Measurements from ENCODE around the gene MYO9A.
"Not testable (repeated sequence)": the region's sequence is repeated elsewhere in the genome, so short reads cannot be mapped to it uniquely, and the experiment has no call there.

The MYO9A gene

DNA sequence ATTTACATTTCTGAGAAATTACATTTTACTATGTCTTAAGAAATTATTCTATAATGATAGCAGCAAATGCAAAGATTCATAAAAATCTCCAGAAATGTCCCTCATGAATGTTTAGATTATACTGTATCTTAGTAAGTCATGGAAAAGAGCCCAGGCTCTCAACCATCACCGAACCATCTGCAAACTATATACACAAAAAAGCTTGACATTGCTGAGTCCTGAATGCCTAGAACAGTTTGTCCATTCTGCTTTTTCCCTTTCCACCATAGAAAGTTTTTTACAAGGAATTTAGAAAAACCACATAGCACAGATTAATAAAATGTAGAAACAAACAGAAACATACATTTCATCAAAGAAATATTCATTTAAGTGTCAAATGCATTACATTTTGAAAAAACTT is 83.6 kb downstream of the MYO9A start:
- DNase-seq, result no peak

- no peak for DNase-seq
These were observed 84.2 kb downstream of the MYO9A start for GRCh38 chr15:72033711-72034110.

- no peak for DNase-seq
These were observed 84.7 kb downstream of the MYO9A start for GRCh38 chr15:72033285-72033684.

DNA sequence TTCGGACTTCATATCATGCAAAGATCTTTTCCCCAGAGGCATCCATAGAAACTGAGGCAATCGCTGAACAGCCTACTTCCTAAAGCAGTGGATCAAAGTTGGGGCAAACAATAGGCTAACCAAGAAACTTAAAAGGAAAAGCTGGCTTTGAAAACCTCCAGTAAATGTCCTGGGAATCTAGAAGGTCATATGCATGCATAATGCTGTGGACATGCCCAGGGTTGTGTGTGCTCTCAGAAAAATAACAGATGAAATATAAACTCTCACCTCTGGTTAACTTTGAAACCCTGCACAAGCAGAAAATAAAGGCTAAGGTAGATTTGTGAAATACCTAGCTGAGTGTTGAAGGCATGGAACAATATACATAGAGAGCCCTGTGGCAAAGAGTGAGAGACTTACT is 96.3 kb downstream of the MYO9A start:
- DNase-seq, result no peak

DNA sequence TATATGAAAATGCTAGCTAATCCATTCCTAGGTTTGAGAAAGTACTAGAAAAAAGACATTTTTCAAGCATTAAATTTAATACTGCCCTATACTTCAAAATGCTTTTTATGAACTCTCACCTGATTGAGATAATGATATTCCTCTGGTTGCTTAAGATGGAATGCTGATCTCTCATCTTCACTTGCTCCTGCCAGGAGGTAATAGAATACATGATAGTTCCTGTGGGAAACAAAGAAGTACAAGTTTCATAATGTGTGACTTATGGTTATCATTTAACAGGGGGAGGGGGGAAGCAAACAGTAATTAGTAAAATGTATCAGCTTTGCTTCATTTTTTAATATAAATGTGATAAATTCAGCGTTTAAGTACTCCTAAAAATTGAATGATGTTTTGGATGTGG is 97.2 kb downstream of the MYO9A start:
- DNase-seq, result no peak

GRCh38 chr15:72014555-72014954 is 103.4 kb downstream of the MYO9A start:
- not testable (repeated sequence) for DNase-seq

GRCh38 chr15:72013703-72014102 is 104.2 kb downstream of the MYO9A start:
- DNase-seq, result no peak

DNA sequence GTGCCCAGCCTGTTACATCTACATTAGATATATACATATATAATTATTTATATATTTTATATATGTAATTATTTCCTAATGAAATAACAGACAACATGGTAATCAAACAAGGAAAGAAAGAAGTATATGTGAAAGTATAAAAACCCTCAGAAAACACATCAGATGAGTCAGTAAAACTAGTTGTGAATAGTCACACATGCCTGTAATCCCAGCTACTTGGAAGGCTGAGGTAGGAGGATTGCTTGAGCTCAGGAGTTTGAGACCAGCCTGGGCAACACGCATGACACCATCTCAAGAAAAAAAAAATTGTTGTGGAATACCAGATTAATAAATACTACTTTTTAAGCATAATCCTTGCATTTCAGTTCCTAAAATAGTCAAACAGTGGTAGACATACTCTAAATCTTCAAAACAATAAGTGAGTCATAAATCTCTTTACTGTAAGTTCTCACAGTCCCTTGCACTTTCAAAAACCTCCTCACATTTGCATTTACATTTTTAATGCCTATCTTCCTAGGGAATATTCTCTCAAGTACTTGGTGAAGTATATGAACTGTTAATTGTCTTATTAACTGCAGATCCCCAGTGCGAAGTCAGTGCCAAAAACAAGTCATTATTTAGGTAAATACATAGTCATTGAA is 106.5 kb downstream of the MYO9A start:
- no peak for DNase-seq

DNA sequence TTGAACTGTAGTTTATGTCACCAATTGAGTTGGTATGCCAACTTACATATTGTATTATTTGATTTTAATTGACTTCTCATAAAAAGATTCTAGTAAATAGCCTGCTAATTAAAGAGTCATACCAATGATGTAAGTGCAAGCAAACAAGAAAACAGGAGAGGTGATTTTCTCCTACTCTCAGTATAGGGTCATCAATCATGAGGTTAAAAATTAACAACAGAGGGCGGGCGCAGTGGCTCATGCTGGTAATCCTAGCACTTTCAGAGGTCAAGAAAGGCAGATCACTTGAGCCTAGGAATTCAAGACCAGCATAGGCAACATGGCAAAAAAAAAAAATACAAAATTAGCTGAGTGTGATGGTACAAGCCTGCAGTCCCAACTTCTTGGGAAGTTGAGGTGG is 108.7 kb downstream of the MYO9A start:
- DNase-seq, result no peak

DNA sequence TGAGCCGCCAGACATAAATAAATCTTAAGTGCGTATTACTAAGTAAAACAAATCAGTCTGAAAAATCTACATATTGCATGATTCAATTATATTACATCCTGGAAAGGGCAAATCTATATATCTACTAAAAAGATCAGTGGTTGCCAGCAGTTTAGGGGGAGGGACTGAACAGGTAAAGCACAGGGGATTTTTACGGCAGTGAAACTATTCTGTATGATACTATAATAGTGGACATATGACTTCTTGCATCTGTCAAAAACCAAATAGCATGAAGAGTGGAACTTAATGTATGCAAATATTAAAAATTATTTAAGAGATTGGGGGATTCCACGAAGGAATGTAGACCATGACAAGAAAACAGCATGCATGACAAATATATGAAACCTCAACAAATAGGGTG is 111.6 kb downstream of the MYO9A start:
- DNase-seq, result no peak

DNA sequence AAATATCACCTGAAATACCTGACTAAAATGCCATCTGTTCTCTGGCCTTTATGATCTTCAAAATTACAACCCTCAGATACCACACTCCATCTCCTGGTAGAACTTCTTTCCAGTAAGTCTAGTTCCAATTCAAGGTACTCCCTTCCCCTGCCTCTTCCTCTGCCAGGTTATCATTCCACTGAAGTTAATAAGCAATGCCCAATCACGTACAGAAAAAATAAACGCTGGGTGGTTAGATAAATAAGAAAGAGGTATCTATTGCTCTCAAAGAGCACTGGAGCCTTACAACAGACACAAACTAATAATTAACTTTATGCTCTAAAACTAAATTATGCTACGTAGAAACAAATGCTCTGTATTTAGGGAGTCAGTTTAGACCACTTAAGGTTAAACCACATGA is 112.5 kb downstream of the MYO9A start:
- no peak for DNase-seq

DNA sequence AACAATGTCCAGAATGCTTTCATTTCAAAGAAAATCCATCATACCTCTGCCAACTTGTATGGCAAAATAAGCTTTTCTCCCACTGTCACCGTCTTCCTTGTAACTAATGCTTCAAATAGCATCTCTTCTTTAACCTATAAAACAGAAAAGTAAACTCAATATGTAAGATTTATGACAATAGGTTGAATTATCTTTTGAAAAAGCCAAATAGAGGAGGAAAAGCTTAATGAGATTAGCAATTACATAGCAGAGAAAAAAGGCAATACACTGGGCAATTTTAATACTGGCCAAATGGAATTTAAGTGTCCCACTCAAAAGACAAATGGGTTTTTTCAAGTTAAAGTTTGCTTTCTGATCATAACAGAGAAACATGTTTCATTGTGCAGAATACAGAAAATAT is 118.1 kb downstream of the MYO9A start:
- no peak for DNase-seq

- not testable (repeated sequence) for DNase-seq
These were observed 119.2 kb downstream of the MYO9A start for GRCh38 chr15:71998717-71999116.

DNA sequence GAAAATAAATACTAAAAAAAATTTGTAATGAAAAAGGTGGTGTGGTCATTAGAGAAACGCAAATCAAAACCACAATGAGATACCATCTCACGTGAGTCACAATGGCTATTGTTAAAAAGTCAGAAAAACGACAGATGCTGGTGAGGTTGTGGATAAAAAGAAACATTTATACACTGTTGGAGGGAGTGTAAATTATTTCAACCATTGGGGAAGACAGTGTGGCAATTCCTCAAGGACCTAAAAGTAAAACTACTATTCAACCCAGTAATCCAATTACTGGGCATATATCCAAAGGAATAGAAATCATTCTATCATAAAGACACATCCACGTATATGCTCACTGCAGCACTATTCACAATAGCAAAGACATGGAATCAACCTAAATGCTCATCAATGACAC is 120.3 kb downstream of the MYO9A start:
- no peak for DNase-seq

DNA sequence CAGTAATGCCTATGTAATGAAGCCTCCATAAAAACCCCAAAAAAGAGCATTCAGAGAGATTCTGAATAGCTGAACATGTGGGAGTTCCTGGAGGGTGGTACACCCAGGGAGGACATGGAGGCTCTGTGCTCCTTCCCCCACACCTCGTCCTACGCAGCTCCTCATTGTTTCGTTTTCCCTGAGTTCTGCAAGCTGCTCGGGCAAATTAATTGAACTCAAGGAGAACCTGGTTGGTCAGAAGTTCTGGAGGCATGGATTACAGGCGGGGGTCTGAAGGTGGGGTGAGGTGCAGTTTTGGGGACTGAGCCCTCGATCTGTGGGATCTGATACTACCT is 142.2 kb downstream of the MYO9A start:
- DNase-seq, result no peak

DNA sequence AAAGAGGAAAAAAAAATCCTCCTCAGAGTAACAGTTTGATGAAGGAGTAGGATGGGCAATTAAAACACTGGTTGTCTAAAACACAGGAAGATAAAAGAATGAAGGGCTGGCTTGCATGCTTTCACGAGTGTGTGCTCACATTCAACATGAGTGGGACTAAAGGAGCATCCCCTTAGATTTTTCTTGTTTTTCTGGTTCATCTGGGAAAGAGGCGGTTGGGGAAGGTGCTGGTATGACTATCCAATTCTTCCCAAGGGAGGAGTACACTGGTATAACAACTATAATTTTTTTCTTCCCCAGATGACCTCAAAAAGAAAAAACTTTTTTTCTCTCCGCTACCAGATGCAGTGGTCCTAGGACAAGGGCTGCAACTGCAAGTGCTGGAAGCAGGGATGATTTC is 143.7 kb downstream of the MYO9A start:
- DNase-seq, result no peak

- DNase-seq, result no peak
These were observed 144.6 kb downstream of the MYO9A start for GRCh38 chr15:71973366-71973765.

- no peak for DNase-seq
These were observed 146.0 kb downstream of the MYO9A start for GRCh38 chr15:71971905-71972304.

DNA sequence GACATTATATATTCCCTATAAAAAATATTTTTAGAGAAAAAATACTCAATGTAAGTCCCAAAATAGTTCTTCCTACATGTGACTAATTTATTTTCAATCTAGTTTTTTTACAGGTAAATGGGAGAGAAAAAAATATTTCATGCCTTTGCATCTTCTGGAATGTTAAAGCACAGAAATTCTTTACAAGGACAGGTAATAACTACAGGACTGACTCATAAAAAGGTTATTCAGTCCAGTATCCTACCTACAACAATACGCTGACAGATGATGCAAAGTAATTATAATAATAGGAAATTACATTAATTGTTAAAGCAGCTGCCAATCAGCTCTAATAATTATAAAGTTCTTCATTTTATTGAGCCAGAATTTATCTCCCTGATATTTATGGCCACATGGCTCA is 147.5 kb downstream of the MYO9A start:
- no peak for DNase-seq

DNA sequence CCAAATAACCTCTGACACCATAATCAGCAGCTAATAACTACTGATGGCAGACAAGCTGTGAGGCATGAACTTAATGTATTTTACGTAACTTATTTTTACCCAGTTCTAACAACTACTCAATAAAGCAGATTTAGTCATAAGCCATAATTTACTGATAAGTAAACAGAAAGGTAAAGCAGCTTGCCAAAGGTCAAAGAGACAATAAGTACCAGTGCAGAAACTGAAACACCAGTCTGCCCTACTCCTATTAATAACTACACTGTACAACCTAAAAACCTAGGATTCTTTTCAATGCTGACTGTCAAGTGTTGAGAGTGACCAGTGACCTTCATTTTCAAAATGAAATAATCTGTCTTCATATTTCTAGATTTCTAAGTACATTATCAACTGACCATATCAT is 155.4 kb downstream of the MYO9A start:
- no peak for DNase-seq

DNA sequence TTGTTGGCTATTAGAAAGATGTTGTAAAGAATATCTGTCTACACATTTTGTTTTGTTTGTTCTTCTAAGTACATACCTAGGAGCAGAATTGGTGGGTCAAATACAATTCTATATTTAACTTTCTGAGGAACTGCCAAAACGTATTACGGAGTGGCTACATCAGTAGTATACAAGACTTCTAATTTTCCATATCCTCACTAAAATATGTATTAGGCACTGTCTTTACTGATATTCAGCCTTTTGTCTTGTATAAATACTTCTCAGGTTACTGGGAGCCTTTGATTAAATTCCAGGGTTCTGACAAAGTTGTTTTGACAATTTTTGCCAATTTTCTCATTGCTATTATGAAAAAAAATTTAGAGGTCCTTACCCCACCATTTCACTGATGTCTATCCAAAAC is 160.9 kb downstream of the MYO9A start:
- DNase-seq, result no peak

- no peak for DNase-seq
These were observed 166.8 kb downstream of the MYO9A start for GRCh38 chr15:71951134-71951533.

GRCh38 chr15:71945012-71945411 is 172.9 kb downstream of the MYO9A start:
- no peak for DNase-seq

GRCh38 chr15:71943806-71944205 is 174.1 kb downstream of the MYO9A start:
- no peak for DNase-seq

DNA sequence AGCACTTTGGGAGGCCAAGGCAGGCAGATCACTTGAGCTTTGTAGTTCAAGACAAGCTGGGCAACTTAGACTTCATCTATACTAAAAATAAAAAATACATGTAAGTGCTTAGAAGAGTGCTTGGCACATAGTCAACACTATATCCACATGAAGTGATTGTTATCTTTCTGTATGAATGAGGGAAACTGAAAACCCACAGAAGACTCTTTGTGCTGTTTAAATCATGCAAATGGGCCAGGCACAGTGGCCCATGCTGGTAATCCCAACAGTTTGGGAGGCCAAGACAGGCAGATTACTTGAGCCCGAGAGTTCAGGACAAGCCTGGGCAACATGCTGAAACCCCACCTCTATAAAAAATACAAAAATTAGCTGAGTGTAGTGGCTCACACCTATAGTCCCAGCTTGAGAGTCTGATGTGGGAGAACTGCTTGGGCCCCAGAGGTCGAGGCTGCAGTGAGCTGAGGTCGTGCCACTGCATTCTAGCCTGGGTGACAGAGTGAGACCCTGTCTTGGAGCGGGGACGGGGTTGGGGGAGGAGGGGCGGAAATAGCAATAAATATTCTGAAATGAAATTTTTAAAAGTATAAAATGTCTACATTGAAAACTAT is 177.9 kb downstream of the MYO9A start:
- DNase-seq, result no peak
